Kidney (tissue), 14 donors: ENCODE measurements around the gene AKR1B15. TPM values are rescaled to one million over a fixed set of nuclear protein-coding genes. Genes with fewer than 3 reads are reported as not detected.
"Not testable (repeated sequence)": the region's sequence is repeated elsewhere in the genome, so short reads cannot be mapped to it uniquely, and the experiment has no call there.

Source experiments
- DNase-seq, 5 donors: peaks; one replicate each; pipeline ENCODE4 v3.0.0-alpha.2; 2013 to 2020
- FAIRE-seq: peaks from 2 replicates; lab custom pipeline; 2012; peaks lifted over from hg19 to GRCh38; lab: Jason Lieb, UNC
- H3K27ac ChIP-seq, 2 donors: one replicate each; pipeline ENCODE4 v1.7.0; 2013; ENCODE audit warnings: low read depth in 2 of 2, low read length in 2 of 2, inconsistent platforms in 1 of 2
- H3K27me3 ChIP-seq: one replicate; pipeline ENCODE4 v1.7.1; 2013; ENCODE audit warnings: low read length, inconsistent platforms; ENCODE audit not compliant: control insufficient read depth, insufficient read depth
- H3K36me3 ChIP-seq, 3 donors: one replicate each; pipeline versions ENCODE4 v1.7.0 to v1.7.1; 2013; ENCODE audit warnings: low read length in 3 of 3, control low read depth in 1 of 3, inconsistent platforms in 1 of 3; ENCODE audit not compliant: insufficient read depth in 3 of 3, control insufficient read depth in 2 of 3
- H3K4me1 ChIP-seq, 3 donors: one replicate each; pipeline versions ENCODE4 v1.7.0 to v1.7.1; 2013; ENCODE audit warnings: low read length in 3 of 3, inconsistent platforms in 1 of 3, low read depth in 1 of 3; ENCODE audit not compliant: control insufficient read depth in 2 of 3, insufficient read depth in 2 of 3
- H3K4me3 ChIP-seq, 3 donors: one replicate each; pipeline versions ENCODE4 v1.7.0 to v1.8.1; 2013; ENCODE audit warnings: low read length in 3 of 3, control low read depth in 1 of 3, inconsistent platforms in 1 of 3
- H3K9ac ChIP-seq, 3 donors: one replicate each; pipeline versions ENCODE4 v1.7.0 to v1.7.1; 2013; ENCODE audit warnings: low read length in 3 of 3, control low read depth in 1 of 3, inconsistent platforms in 1 of 3
- H3K9me3 ChIP-seq, 3 donors: one replicate each; pipeline versions ENCODE4 v1.7.0 to v1.7.1; 2013; ENCODE audit warnings: low read length in 3 of 3, control low read depth in 1 of 3, inconsistent platforms in 1 of 3; ENCODE audit not compliant: control insufficient read depth in 2 of 3, insufficient read depth in 1 of 3
- CTCF ChIP-seq: IDR thresholded peaks from 3 replicates; pipeline ENCODE4 v1.5.1; 2012; ENCODE audit warnings: mild to moderate bottlenecking, moderate library complexity, borderline replicate concordance; ENCODE audit not compliant: insufficient read depth; ENCODE audit errors: extremely low read depth
- intact Hi-C: fragments of 100-400 bp; cut with DNase I; formaldehyde crosslinking; loops from one replicate; pipeline ENCODE4 v1.11.1; 2022
- polyA plus RNA-seq: library from polyadenylated mRNA; stranded (reverse); fragments of 350-450 nt; fragmentation: Illumina TruSeq; extraction: RNeasy Lipid Tissue Mini Kit (QIAGEN cat#74804); gene quantifications from one replicate; pipeline ENCODE4 v1.2.3, GENCODE V29; 2014; ENCODE audit warnings: low read depth, low replicate concordance; ENCODE audit not compliant: insufficient read depth
- total RNA-seq: library from RNA; stranded (reverse); fragmentation: NEBNext Ultra II Directional; extraction: Animal tissue kit (Norgen Biotek cat#: 25700); gene quantifications from one replicate; pipeline ENCODE4 v1.2.1, GENCODE V29; 2021
- donor health status: control.
- donor health status: control.
- donor health status: control.
- donor health status: control.
- donor health status: control.
- donor health status: DM: yes; HTN: yes; CAD: no.
- donor health status: Normal renal cell carcinoma (clear cell type).

Gene AKR1B15
- total and polyA plus RNA-seq, 2 donors from 2014 or later: not detected

GRCh38 chr7:134557391-134557790 lies 8.5 kb downstream of the AKR1B15 start:
- no peak for TF ChIP-seq CTCF
- Histone ChIP-seq H3K4me3 (no peak overlapping the region), H3K36me3 (no peaks in the 10 kb centered on the region), H3K9me3 (no peaks in the 10 kb centered on the region), H3K27ac (no peak overlapping the region), H3K9ac (no peak overlapping the region), H3K27me3 (no peaks in the 10 kb centered on the region), H3K4me1 (no peaks in the 10 kb centered on the region)
- FAIRE-seq (no peak), DNase-seq (no peak)
- intact Hi-C loops: no loop called here

GRCh38 chr7:134558370-134558769 lies 9.5 kb downstream of the AKR1B15 start:
- no peak for TF ChIP-seq CTCF
- no peak overlapping the region for H3K4me3 ChIP-seq
- H3K9me3 ChIP-seq: no peaks in the 10 kb centered on the region
- no peak overlapping the region for H3K27ac ChIP-seq
- no peak overlapping the region for H3K9ac ChIP-seq
- no peak for DNase-seq
- no peaks in the 10 kb centered on the region for H3K36me3 ChIP-seq
- FAIRE-seq: no peak
- no peaks in the 10 kb centered on the region for H3K27me3 ChIP-seq
- H3K4me1 ChIP-seq: no peaks in the 10 kb centered on the region
- intact Hi-C loops: no loop called here

- H3K36me3 ChIP-seq, intact Hi-C loops, H3K27me3 ChIP-seq, H3K9me3 ChIP-seq, H3K4me1 ChIP-seq, H3K27ac ChIP-seq, FAIRE-seq, DNase-seq, H3K9ac ChIP-seq, H3K4me3 ChIP-seq: not testable (repeated sequence)
These were observed 12.7 kb downstream of the AKR1B15 start for GRCh38 chr7:134561616-134562015.

GRCh38 chr7:134562136-134562535 lies 13.2 kb downstream of the AKR1B15 start:
- Histone ChIP-seq H3K27me3 (no peaks in the 10 kb centered on the region), H3K9ac (no peak overlapping the region), H3K27ac (no peak overlapping the region), H3K4me3 (no peak overlapping the region), H3K36me3 (no peaks in the 10 kb centered on the region), H3K9me3 (no peaks in the 10 kb centered on the region), H3K4me1 (no peaks in the 10 kb centered on the region)
- no peak for TF ChIP-seq CTCF
- DNase-seq: no peak
- intact Hi-C loops: no loop called here
- FAIRE-seq: no peak

- H3K9ac ChIP-seq, DNase-seq, H3K36me3 ChIP-seq, H3K27me3 ChIP-seq, H3K27ac ChIP-seq, H3K9me3 ChIP-seq, intact Hi-C loops, H3K4me1 ChIP-seq, FAIRE-seq, H3K4me3 ChIP-seq: not testable (repeated sequence)
These were observed 14.5 kb downstream of the AKR1B15 start for GRCh38 chr7:134563398-134563749.
